SU-DHL-6 (cell line): ENCODE results near the gene C2orf81.

Experiments used
- CTCF ChIP-seq: fragments of 200-600 bp; sonication (generic); IDR thresholded peaks from one replicate; pipeline ENCODE4 v1.5.1; 2017; ENCODE audit warnings: antibody characterized with exemption, mild to moderate bottlenecking, low read length, moderate library complexity; ENCODE audit not compliant: insufficient read depth, poor library complexity, severe bottlenecking
- EZH2phosphoT487 ChIP-seq: fragments of 200-600 bp; sonication (generic), shearing (Covaris generic); conservative IDR thresholded peaks from 2 replicates; pipeline ENCODE4 v1.6.1; 2018; ENCODE audit warnings: mild to moderate bottlenecking, antibody characterized with exemption, low read length, moderate library complexity, mixed read lengths

GRCh38 chr2:74390606-74391005 is 30.8 kb downstream of the C2orf81 start:
- no peak for TF ChIP-seq CTCF
- TF ChIP-seq EZH2phosphoT487, result no peak
